Lower lobe of right lung (tissue), 2 donors: ENCODE data around the gene CTSS. TPM values are rescaled to one million over a fixed set of nuclear protein-coding genes. Genes with fewer than 3 reads are reported as not detected.

ENCODE experiments used
- ATAC-seq, 2 donors: fragments of 200-7000 bp; cut with Tn5 transposase; one replicate each; pipeline ENCODE4 v1.9.1; 2020 to 2022; ENCODE audit warnings: mild to moderate bottlenecking in 2 of 2, moderate library complexity in 2 of 2
- DNase-seq: peaks from one replicate; pipeline ENCODE4 v3.0.0-alpha.2; 2020
- H3K27ac ChIP-seq: fragments of 200-600 bp; one replicate; pipeline ENCODE4 v1.8.0; 2022
- H3K27me3 ChIP-seq: fragments of 200-600 bp; one replicate; pipeline ENCODE4 v1.8.0; 2022; ENCODE audit warnings: low read depth
- H3K36me3 ChIP-seq: fragments of 200-600 bp; one replicate; pipeline ENCODE4 v1.8.0; 2022; ENCODE audit warnings: mild to moderate bottlenecking
- H3K4me1 ChIP-seq: fragments of 200-600 bp; one replicate; pipeline ENCODE4 v1.8.0; 2022
- H3K4me3 ChIP-seq: fragments of 200-600 bp; one replicate; pipeline ENCODE4 v1.8.0; 2022; ENCODE audit warnings: mild to moderate bottlenecking
- H3K9me3 ChIP-seq: fragments of 200-600 bp; one replicate; pipeline ENCODE4 v1.8.0; 2022
- CTCF ChIP-seq: fragments of 200-600 bp; IDR thresholded peaks from one replicate; pipeline ENCODE4 v1.8.0; 2022; ENCODE audit warnings: antibody characterized with exemption, mild to moderate bottlenecking
- intact Hi-C: fragments of 100-400 bp; cut with DNase I; formaldehyde crosslinking; loops from one replicate; pipeline ENCODE4 v1.11.0; 2022
- long read RNA-seq: library from polyadenylated mRNA; unstranded; transcript quantifications from one replicate; pipeline ENCODE4 v2.0.0, GENCODE V29; 2021
- total RNA-seq: library from RNA; stranded (reverse); fragmentation: NEBNext Ultra II Directional; extraction: Animal tissue kit (Norgen Biotek cat#: 25700); gene quantifications from one replicate; pipeline ENCODE4 v1.2.1, GENCODE V29; 2021
- donor health status: DM: no; HTN: yes; CAD: no; lungs with severe emphysema.

The CTSS gene
- total RNA-seq = 824 TPM
- long read RNA-seq, full-length matches to known transcripts = 712 of 822 reads
- long read RNA-seq, partial matches to known transcripts = 33 of 822 reads
- long read RNA-seq, other reads (novel, unspliced or antisense) = 77 of 822 reads

DNA sequence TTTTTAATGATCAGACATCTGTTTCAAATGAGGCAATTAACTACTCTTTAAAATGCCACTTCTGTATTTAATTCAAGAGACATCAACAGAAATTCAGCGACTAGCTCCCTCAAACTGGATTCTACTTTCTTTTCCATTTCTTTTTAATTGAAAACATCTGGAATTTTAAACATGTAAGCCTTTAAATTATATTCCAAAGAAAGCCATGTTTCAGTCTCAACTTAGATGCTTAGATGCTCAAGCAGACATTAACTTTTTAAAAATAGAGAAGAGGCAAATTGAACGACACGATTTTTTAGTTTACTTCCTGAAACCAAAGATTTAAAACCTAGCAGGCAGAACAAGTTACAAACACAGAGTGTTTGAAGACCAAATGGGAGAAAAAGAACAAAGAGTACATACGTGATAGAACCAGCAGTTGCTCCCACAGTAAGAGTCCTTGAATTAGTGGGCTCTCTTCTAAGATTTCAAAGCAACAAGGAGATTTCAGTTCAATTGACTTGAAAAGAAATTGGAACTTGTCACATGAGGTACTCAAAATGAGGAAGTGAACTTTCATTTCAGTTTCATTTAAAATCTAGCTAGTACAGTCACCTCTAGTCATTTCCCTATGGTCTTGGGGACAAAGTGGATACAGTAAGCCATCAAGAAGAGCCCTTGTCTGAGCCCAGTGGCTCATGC, at the start of gene CTSS:
TSS of gene CTSS (minus strand) at position 483 of the 681 bp plus-strand sequence. CDS start 1,015 bp downstream, outside the sequence.
- Histone ChIP-seq H3K9me3 (no peaks in the 10 kb centered on the region), H3K27ac (peak within 1 kb of the TSS; percentile 88), H3K36me3 (no peaks in the 10 kb centered on the region), H3K27me3 (no peaks in the 10 kb centered on the region), H3K4me3 (peak within 1 kb of the TSS; percentile 55), H3K4me1 (peaks cover 25% of the 10 kb centered on the region)
- intact Hi-C loops = no loop called here
- no peak for TF ChIP-seq CTCF
- DNase-seq (no peak), ATAC-seq (peak; percentile 88 to 89)

DNA sequence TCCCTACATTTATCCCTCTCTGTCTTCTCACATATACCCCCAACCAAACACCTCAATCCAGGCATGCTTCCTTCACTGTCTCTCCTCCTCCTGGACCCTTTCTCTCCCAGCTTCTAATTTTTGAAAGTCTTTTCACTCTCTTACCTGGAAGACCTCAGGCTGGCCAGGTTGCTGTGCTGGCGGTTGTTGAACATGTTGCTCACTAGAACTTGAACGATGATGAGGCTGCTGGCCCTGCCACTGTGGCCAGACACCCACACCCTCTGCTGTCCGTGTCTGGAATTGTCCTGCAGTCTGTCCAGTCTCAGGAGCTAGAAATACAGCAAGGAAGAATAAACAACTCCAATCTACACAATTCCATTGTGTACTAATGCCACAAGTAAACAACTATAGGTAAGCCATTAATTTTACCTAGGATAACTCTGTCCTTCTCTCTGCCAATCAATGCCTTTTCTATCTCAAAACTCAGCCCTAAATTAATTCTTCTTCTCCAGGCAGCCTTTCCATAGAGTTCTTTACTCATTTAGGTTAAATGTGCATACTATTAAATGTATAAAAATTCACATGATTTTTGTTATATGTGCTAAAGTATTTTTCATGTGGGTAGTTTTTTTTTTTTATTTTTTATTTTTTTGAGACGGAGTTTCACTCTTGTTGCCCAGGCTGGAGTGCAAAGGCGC, 47.6 kb upstream of the CTSS start:
- ATAC-seq = peak; percentile 88 to 90
- intact Hi-C loops = no loop called here
- no peak overlapping the region for H3K27ac ChIP-seq
- DNase-seq = peak; percentile 74
- H3K27me3 ChIP-seq = no peaks in the 10 kb centered on the region
- no peaks in the 10 kb centered on the region for H3K9me3 ChIP-seq
- H3K4me3 ChIP-seq = no peak overlapping the region
- peak; percentile 71 for TF ChIP-seq CTCF
- H3K36me3 ChIP-seq = peaks cover 81% of the 10 kb centered on the region
- peaks cover 11% of the 10 kb centered on the region for H3K4me1 ChIP-seq

DNA sequence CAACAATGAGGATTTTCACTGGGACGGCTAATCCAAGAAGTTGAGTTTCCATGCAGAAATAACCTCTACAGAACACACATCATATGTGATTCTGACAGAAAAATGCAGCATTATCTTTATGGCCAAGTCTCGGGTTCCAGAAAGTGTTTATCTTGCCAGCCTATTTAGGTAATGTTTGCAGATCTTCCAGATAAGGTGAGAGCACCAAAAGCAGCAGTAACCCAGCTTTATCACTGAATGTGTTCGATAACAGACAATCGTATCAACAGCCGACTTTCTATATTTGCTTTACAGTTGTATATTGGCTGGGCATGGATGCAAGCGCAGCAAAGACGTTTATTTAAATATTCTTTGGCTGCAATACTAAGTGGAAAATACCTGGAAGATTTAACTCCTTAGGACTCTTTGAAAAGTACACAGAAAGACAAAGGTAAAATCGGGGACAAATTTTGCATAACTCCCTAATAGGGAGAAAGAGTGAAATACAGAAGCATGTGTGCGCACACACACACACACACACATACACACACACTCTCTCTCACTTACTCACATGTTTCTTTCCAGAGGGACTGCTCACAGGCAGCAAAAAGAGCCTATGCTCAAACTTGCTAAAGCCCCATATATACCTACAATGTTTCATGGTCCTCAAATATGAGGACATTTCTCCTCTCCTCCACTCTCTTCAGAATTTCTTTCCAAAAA, 45.5 kb upstream of the CTSS start:
- DNase-seq (no peak), ATAC-seq (no peak)
- Histone ChIP-seq H3K36me3 (peaks cover 61% of the 10 kb centered on the region), H3K9me3 (no peaks in the 10 kb centered on the region), H3K27ac (no peak overlapping the region), H3K4me1 (peaks cover 21% of the 10 kb centered on the region), H3K27me3 (no peaks in the 10 kb centered on the region), H3K4me3 (no peak overlapping the region)
- no peak for TF ChIP-seq CTCF
- intact Hi-C loops = no loop called here

GRCh38 chr1:150809651-150810050, 44.1 kb upstream of the CTSS start:
- peaks cover 46% of the 10 kb centered on the region for H3K36me3 ChIP-seq
- H3K27ac ChIP-seq = no peak overlapping the region
- DNase-seq (no peak), ATAC-seq (no peak)
- H3K9me3 ChIP-seq = no peaks in the 10 kb centered on the region
- TF ChIP-seq CTCF = no peak
- intact Hi-C loops = no loop called here
- no peak overlapping the region for H3K4me3 ChIP-seq
- H3K4me1 ChIP-seq = peaks cover 21% of the 10 kb centered on the region
- no peaks in the 10 kb centered on the region for H3K27me3 ChIP-seq

GRCh38 chr1:150808846-150809245, 43.3 kb upstream of the CTSS start:
- H3K27ac ChIP-seq = no peak overlapping the region
- peaks cover 43% of the 10 kb centered on the region for H3K36me3 ChIP-seq
- no peak overlapping the region for H3K4me3 ChIP-seq
- H3K27me3 ChIP-seq = no peaks in the 10 kb centered on the region
- intact Hi-C loops = no loop called here
- ATAC-seq (no peak), DNase-seq (no peak)
- TF ChIP-seq CTCF = no peak
- H3K4me1 ChIP-seq = peaks cover 21% of the 10 kb centered on the region
- H3K9me3 ChIP-seq = no peaks in the 10 kb centered on the region
